ENCODE measurements around the gene SLC43A3. TPM values are rescaled to one million over a fixed set of nuclear protein-coding genes. Genes with fewer than 3 reads are reported as not detected.
A peak's percentile ranks its signal among the peaks of the same experiment; 100 is the strongest.

Gene SLC43A3
- total RNA-seq, 3 donors from 2014 or later, result 104 to 130 (median 105) TPM

DNA sequence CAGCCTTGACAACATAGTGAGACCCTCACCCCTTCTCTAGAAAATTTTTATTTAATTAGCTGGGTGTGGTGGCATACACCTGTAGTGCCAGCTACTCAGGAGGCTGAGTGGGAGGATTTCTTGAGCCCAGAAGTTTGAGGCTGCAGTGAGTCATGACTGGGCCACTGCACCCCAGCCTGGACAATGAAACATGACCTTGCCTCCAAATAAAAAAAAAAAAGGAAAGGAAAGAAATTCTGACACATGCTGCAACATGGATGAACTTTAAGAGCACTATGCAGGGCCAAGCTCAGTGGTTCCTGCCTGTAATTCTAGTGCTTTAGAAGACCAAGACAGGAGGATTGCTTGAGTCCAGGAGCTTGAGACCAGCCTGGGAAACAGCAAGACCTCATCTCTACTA is 8.8 kb downstream of the SLC43A3 start:
- DNase-seq (ENCODE audit: low spot score in 2 of 2), result no peak
- Histone ChIP-seq H3K9me3 (no peaks in the 10 kb centered on the region), H3K36me3 (peaks cover 21% of the 10 kb centered on the region), H3K4me3 (no peak overlapping the region), H3K27me3 (no peaks in the 10 kb centered on the region), H3K4me1 (no peaks in the 10 kb centered on the region), H3K27ac (peak overlapping the region in 1 of 2 donors; percentile 1)
- intact Hi-C loops (cut with DNase I; ENCODE audit: low total_unique reads), result no loop called here
- TF ChIP-seq POLR2AphosphoS5 (IDR thresholded peaks at IDR 0.05) (no peak), POLR2A (IDR thresholded peaks at IDR 0.05) (no peak)
- TF ChIP-seq, protein P1, sequence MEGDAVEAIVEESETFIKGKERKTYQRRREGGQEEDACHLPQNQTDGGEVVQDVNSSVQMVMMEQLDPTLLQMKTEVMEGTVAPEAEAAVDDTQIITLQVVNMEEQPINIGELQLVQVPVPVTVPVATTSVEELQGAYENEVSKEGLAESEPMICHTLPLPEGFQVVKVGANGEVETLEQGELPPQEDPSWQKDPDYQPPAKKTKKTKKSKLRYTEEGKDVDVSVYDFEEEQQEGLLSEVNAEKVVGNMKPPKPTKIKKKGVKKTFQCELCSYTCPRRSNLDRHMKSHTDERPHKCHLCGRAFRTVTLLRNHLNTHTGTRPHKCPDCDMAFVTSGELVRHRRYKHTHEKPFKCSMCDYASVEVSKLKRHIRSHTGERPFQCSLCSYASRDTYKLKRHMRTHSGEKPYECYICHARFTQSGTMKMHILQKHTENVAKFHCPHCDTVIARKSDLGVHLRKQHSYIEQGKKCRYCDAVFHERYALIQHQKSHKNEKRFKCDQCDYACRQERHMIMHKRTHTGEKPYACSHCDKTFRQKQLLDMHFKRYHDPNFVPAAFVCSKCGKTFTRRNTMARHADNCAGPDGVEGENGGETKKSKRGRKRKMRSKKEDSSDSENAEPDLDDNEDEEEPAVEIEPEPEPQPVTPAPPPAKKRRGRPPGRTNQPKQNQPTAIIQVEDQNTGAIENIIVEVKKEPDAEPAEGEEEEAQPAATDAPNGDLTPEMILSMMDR (IDR thresholded peaks at IDR 0.05), result no peak

- no peak for DNase-seq (ENCODE audit: low spot score in 2 of 2)
- TF ChIP-seq POLR2AphosphoS5 (IDR thresholded peaks at IDR 0.05) (peak in 1 of 3 donors; percentile 21), POLR2A (IDR thresholded peaks at IDR 0.05) (no peak)
- Histone ChIP-seq H3K27me3 (no peaks in the 10 kb centered on the region), H3K9me3 (no peaks in the 10 kb centered on the region), H3K4me3 (no peak overlapping the region), H3K4me1 (no peaks in the 10 kb centered on the region), H3K36me3 (peaks cover 21% of the 10 kb centered on the region), H3K27ac (peak overlapping the region; percentile 42 to 61)
- intact Hi-C loops (cut with DNase I; ENCODE audit: low total_unique reads), result no loop called here
Measured at GRCh38 chr11:57417056-57417455, 9.9 kb downstream of the SLC43A3 start.

DNA sequence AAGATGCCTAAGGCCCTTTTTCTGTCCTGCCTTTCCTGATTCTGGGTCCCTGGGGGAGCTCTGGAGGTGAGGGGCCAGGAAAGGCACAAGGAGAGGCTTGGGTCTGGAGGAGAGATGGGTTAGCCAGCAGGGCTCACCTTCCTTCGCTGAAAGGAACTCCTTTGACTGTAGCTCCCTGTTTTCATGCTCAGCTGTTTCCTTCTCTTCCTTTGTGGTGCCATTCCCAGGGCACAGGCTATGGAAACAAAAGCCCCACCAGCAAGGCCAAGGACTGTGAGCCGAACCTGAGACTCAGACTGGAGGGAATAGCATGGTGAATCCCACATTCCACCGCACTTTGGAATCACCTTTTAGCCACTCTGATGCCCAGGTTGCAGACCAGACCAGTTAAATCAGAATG is 10.5 kb downstream of the SLC43A3 start:
- Histone ChIP-seq H3K4me1 (no peaks in the 10 kb centered on the region), H3K36me3 (peaks cover 21% of the 10 kb centered on the region), H3K27ac (peak overlapping the region; percentile 42 to 61), H3K4me3 (no peak overlapping the region), H3K9me3 (no peaks in the 10 kb centered on the region), H3K27me3 (no peaks in the 10 kb centered on the region)
- no peak for DNase-seq (ENCODE audit: low spot score in 2 of 2)
- intact Hi-C loops (cut with DNase I; ENCODE audit: low total_unique reads), result no loop called here
- TF ChIP-seq, protein P1 (IDR thresholded peaks at IDR 0.05), result no peak
- no peak for TF ChIP-seq POLR2A (IDR thresholded peaks at IDR 0.05)
- TF ChIP-seq POLR2AphosphoS5 (IDR thresholded peaks at IDR 0.05), result no peak

DNA sequence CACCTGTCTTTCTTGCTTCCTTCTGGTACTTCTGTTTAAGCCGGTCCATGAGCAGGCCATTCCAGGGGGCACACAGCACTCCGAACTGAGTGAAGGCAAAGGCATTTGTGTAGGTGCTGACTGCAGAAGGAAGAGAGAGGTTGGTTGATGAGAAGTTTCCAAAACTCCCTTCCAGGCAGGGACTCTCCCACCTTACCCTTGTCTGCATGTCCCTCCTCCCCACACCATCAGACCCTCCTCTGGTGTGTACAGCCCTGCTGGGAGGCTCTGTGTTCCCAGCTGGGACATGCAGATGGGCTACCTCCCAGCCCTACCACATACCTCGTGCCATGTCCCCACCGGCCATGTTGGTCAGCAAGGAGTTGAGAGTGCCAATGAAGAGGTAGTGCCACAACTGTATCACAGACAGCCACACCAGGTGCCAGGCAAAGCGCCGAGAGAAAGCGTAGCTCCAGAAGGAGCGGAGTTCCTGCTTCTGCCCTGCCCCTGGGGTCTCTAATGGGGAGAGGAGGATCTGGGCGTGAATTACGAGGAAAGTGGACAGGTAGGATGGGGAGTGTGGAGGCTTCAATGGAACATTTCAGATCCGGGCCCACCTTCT is 12.2 kb downstream of the SLC43A3 start:
- Histone ChIP-seq H3K27me3 (no peaks in the 10 kb centered on the region), H3K4me3 (no peak overlapping the region), H3K9me3 (no peaks in the 10 kb centered on the region), H3K4me1 (no peaks in the 10 kb centered on the region), H3K27ac (no peak overlapping the region), H3K36me3 (peaks cover 21% of the 10 kb centered on the region)
- no peak for TF ChIP-seq POLR2A (IDR thresholded peaks at IDR 0.05)
- TF ChIP-seq, protein P1 (IDR thresholded peaks at IDR 0.05), result no peak
- TF ChIP-seq POLR2AphosphoS5 (IDR thresholded peaks at IDR 0.05), result no peak
- no peak for DNase-seq (ENCODE audit: low spot score in 2 of 2)
- intact Hi-C loops (cut with DNase I; ENCODE audit: low total_unique reads), result no loop called here

GRCh38 chr11:57413681-57414080 is 13.2 kb downstream of the SLC43A3 start:
- intact Hi-C loops (cut with DNase I; ENCODE audit: low total_unique reads), result no loop called here
- no peaks in the 10 kb centered on the region for H3K9me3 ChIP-seq
- H3K27ac ChIP-seq, result no peak overlapping the region
- H3K4me3 ChIP-seq, result no peak overlapping the region
- no peak for DNase-seq (ENCODE audit: low spot score in 2 of 2)
- TF ChIP-seq POLR2AphosphoS5 (IDR thresholded peaks at IDR 0.05) (no peak), POLR2A (IDR thresholded peaks at IDR 0.05) (no peak)
- TF ChIP-seq, protein P1 (IDR thresholded peaks at IDR 0.05), result no peak
- no peaks in the 10 kb centered on the region for H3K4me1 ChIP-seq
- no peaks in the 10 kb centered on the region for H3K27me3 ChIP-seq
- peaks cover 21% of the 10 kb centered on the region for H3K36me3 ChIP-seq
